Myocyte (in vitro differentiated cells): ENCODE measurements around the gene SLC36A3. TPM values are rescaled to one million over a fixed set of nuclear protein-coding genes. Genes with fewer than 3 reads are reported as not detected.
"Not testable (repeated sequence)": the region's sequence is repeated elsewhere in the genome, so short reads cannot be mapped to it uniquely, and the experiment has no call there.

Experiments
- DNase-seq: peaks from one replicate; pipeline ENCODE4 v3.0.0-alpha.2; 2012; ENCODE audit warnings: low read depth
- polyA plus RNA-seq: library from polyadenylated mRNA; unstranded; fragments of >200 nt; gene quantifications from one replicate; pipeline ENCODE4 v1.2.1, GENCODE V29; 2012; ENCODE audit warnings: missing spikeins
- total RNA-seq: library from RNA; depleted of rRNA; stranded (reverse); fragments of >200 nt; gene quantifications from 2 replicates; pipeline ENCODE4 v1.2.3, GENCODE V29; 2014

The SLC36A3 gene
- not detected in 2 replicates for total RNA-seq
- not detected for polyA plus RNA-seq

DNA sequence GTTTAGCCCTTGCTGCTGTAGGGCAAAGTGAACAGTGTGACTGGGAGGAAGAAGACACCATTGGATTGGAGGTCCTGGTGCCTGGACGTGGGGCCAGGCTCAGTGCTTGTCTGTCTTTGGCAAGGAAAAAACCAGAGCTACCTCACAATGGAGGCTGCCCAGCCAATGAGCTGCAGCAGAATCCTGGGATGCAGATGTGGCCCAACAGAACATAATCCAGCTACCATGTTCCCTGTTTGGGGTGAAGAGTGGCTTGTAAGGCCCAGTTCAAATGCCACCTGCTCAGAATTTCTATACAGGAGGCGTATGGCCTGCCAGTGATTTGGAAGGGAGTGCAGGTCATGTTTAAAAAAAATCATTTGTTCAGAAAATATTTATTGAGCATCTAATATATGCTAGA is at the start of gene SLC36A3:
SLC36A3 (minus strand) TSS at position 101 of the 400 bp plus-strand sequence. CDS start 412 bp downstream, outside the sequence.
- DNase-seq, result no peak

DNA sequence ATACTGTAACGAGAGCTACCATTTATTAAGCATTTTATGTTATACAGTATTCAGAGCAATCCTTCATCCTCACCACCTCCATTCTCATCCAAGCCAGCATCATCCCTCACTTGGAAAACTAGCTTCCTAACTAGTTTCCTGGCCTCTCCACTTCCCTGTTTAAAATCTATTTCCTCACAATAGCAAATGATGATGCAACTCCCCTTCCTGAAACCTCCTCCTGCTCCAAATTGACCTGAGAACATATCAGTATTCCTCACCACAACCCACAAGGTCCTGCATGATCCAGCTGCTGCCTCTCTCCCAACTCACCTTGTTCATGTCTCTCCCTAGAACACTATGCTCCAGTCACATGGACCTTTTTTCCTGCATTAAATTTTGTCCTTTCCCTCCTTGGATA is 48.1 kb upstream of the SLC36A3 start:
- no peak for DNase-seq

GRCh38 chr5:151348789-151349188 is 45.2 kb upstream of the SLC36A3 start:
- DNase-seq, result no peak

DNA sequence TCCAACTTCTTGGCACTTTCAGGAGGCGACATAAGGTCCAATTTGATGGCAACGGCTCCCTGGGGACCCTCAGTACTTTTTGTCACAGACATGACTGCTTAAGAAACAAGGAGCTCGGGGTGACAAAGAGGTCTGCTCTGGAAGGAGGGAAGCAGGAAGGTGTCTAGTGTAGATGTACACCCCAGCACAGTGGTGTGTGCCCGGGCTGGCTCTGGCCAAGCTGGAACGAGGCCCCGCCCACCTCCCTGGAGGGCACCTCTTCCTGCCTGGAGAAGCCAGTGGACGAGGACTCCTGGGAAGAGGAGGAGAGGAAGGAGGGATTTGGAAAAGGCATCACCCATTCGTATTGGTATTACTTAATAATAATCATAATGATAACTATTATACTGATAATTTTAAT is 43.8 kb upstream of the SLC36A3 start, which contains the start of gene SLC36A2:
SLC36A2 (minus strand) TSS at position 191 of the 400 bp plus-strand sequence; CDS start at position 92, 99 bp downstream.
- no peak for DNase-seq

- DNase-seq, result peak; percentile 34
Measured at GRCh38 chr5:151345808-151346478, 42.4 kb upstream of the SLC36A3 start.

GRCh38 chr5:151345187-151345807 is 41.7 kb upstream of the SLC36A3 start:
- DNase-seq, result no peak

DNA sequence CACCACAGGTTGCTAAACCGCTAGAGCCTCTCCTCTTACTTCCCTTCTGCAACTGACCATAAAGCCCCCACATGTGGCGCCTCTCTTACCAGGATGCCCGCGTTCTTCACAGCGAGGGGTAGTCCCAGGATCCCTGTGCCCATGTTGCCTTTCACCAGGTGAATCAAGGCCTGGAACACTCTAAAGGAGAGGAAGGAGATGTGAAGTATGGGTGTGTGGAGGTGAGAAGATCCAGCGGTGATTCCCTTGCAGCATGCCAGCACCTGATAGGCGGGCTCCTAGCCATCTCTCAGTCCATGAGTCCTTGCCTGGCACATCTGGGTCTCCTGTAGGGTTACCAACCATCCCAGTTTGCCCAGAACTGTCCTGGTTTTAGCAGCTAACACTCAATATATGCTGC is 40.5 kb upstream of the SLC36A3 start:
- no peak for DNase-seq

DNA sequence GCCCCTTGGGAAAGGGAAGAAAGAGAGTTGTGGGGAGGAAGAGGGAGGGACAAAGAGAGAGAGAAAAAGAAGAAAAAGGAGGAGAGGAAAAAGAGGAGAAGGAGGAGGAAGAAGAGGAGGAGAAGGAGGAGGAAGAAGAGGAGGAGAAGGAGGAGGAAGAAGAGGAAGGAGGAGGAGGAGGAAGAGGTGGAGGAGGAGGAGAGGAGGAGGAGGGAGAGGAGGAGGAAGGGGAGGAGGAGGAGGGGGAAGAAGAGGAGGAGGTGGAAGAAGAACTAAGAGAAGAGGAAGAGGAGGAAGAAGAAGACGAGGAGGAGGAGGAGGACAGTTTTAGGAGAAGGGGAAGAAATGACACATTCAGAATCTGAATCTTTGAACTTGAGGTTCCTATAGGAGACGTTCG is 36.4 kb upstream of the SLC36A3 start:
- no peak for DNase-seq

- DNase-seq, result no peak
Measured at GRCh38 chr5:151338734-151339133, 35.2 kb upstream of the SLC36A3 start.

- DNase-seq, result no peak
Measured at GRCh38 chr5:151332857-151333256, 29.3 kb upstream of the SLC36A3 start.

DNA sequence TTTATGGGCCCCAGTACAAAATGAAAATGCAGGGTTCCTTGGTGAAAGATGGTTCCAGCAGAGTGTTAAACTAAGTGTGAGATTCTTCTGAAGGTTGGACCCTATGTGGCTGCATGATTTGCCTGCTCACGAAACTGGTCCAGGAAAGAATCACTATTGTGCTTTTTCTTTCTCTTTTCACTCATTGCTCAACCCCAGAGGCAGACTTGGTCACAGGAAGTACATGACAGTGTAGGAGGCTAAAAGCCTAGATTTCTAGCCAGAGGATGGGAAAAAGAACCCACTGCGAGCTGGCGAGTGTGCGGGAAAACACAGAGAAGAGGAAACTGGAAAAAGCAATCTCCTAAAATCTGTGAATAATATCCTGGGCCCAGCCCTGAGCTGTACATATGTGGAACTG is 25.2 kb upstream of the SLC36A3 start:
- DNase-seq, result no peak

DNA sequence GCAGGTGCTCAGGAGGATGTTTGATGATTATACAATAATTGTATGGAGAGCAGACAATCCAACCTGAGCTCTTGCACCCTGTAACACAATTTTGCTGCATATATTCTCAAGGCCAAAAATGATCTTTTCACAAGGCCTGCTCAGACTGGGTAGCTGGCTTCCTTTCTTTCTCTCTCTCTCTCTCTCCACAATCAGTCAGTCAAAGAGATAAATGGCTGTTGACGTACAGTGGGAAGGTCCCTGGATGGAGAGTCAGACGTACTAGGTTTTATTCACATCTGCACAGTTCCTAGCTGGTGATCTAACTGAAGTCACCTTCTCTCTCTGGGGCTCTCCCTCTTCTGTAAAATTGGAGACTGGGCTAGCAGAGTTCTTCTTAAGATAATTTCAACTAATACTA is 24.0 kb upstream of the SLC36A3 start:
- DNase-seq, result no peak

- DNase-seq, result no peak
Measured at GRCh38 chr5:151326266-151326665, 22.7 kb upstream of the SLC36A3 start.

GRCh38 chr5:151320481-151320880 is 16.9 kb upstream of the SLC36A3 start:
- DNase-seq, result no peak

GRCh38 chr5:151318850-151319732 is 15.5 kb upstream of the SLC36A3 start:
- DNase-seq, result peak; percentile 76

- no peak for DNase-seq
Measured at GRCh38 chr5:151317871-151318270, 14.3 kb upstream of the SLC36A3 start.

DNA sequence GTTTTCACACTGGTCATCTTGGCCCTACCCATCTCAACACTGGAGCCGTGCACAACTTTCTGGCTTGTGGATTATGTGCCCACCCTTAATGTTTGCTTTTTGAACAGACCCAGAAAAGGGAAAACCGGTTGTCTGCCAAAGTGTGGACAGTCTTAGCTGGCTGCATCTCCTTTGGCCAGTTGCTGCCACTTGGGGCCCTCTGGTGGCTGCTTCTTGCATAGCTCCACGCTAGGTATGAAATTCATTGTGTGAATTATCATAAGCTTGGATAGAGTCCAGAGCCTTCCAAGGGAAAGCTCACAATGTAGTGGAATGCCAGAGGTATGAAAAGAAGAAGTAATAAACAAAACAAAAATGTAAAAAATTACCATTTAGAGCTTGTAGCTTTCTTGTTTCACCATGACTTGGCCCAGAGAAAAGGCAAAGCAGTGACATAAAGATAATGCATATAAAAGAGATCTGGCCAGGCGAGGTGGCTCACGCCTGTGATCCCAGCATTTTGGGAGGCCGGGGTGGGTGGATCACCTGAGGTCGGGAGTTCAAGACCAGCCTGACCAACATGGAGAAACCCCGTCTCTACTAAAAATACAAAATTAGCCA is 12.5 kb upstream of the SLC36A3 start:
- DNase-seq, result peak; percentile 77

DNA sequence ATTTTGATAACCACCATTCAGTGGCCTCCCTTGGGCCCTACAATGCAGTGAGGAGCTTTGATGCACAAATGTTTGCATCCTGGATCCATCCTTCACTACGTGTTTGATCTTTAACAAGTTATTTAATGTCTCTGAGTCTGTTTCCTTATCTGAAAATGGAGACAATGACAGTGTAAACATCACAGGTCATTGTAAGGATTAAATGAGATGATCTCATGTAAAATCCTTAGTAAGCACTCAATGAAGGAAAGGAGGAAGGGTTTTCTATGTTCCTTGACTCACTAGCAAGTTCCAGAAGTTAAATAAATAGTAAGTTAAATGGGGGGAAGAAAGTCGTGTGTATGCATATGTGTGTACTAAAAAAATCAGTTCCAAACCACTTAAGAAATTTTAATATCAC is 9.8 kb upstream of the SLC36A3 start:
- DNase-seq, result no peak

DNA sequence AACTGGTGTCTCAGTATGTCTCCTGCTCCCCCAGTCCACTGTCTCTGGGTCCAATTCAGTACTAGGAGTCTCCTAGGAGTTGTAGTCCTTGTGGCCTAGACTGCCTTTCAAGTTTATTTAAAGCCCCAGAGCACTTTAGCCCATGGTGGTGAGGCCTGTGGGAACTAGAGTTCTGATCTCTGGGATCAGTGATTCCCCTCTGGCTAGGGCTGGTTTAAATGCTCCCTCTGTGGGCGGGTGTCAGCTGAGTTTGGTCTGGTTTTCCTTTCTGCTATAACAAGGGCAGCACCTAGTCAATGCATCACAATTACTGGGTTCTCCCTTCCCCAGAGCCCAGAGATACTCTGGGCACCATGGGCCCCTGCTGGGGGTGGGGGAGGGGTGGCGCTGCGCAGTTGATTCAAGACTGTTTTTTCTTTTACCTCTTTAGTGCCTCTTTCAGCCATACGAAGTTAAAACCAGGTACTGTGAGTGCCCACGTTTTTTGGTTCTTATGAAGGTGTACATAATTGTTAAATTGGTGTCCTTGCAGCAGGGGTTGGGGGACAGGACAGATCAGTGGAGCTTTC is 9.3 kb upstream of the SLC36A3 start:
- no peak for DNase-seq

GRCh38 chr5:151310932-151311331 is 7.4 kb upstream of the SLC36A3 start:
- no peak for DNase-seq

- DNase-seq, result not testable (repeated sequence)
Measured at GRCh38 chr5:151309821-151310220, 6.3 kb upstream of the SLC36A3 start.
